COLO668 (cell line): ENCODE measurements around the gene LRIG1.

ENCODE experiments used
- DNase-seq: peaks from one replicate; lab custom pipeline; 2025; ENCODE audit not compliant: unreplicated experiment; lab: John Stamatoyannopoulos, UW

LRIG1 gene

DNA sequence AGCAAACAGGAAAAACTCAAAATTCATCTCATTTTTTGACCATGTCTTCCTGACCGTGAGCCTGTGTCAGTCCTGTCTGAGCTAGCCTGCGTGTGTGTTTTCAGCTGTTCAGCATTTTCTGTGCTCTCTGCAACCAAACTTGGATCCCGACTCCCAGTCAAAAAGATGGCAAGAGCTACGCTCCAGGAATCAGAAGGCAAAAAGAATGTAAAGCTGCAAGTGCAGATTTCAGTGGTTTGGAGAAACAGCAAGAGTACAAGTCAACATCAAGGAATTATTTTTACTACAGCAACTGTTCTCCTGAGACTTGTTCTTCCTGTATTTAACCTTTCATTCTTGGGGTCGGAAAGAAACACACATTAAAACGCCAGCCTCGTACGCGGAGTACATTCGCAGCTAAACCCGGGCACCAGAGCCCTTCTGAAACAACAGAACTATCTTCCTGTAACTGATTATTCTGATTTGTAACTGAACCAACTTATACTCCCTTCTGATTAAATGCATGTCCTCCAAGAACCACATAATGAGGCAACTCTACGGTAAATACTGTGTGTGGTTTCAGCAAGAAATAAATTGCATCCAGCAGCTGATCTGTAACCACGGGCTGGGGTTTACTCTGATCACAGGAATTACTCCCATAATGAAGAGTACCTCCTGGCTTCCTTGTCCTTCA, 107.4 kb downstream of the LRIG1 start:
- DNase-seq, result no peak

DNA sequence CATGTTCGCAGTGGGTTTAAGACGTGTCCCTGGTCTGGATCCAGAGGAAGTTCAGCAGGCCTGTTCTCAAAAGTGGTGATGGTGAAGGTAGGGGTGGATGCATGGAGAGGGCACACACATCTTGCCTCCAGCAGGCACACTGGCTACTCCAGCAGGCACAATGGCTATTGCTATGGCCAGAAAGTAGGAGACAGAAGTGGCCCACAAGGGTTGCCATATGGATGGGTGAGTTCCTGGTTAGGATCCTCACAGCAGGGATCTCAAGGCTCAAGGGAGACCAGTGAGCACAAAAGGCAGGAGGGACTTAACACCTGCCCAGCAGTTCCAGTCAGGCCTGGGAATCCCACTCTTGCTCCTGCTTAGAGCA, 107.9 kb downstream of the LRIG1 start:
- DNase-seq, result no peak

DNA sequence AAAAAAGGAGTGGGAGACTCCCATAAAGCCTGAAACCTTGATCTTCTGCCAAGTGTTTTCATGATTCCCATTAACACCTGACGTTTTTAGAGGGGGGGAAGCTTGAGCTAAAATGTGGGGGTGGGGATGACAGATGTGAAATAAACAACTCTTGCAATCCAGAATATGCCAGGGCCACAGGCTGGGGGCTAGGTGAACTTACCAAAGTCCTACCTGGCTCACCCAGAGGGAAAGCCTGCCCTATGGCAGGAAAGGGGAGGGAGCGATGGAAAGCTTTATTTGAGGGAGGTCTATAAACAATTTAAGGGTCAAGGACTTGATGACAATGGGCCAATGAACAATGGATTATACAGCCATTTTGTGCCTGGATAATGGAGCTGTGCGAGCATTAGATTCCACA, 108.3 kb downstream of the LRIG1 start:
- DNase-seq, result no peak

DNA sequence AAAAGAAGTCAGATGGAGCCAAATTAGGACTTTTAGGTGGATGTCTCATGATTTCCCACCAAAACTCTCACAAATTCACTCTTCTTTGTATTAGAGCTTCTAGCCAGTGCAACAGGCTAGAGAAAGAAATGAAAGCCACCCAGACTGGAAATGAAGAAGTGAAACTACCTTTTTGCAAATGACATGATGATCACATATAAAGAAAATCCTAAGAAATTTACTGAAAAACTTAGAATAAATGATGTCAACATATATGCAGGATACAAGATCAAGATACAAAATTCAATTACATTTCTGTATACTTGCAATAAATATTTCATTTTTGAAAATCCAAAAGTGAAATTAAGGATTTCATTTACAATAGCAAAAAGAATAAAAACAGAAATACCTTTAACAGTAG, 110.8 kb downstream of the LRIG1 start:
- DNase-seq, result no peak

DNA sequence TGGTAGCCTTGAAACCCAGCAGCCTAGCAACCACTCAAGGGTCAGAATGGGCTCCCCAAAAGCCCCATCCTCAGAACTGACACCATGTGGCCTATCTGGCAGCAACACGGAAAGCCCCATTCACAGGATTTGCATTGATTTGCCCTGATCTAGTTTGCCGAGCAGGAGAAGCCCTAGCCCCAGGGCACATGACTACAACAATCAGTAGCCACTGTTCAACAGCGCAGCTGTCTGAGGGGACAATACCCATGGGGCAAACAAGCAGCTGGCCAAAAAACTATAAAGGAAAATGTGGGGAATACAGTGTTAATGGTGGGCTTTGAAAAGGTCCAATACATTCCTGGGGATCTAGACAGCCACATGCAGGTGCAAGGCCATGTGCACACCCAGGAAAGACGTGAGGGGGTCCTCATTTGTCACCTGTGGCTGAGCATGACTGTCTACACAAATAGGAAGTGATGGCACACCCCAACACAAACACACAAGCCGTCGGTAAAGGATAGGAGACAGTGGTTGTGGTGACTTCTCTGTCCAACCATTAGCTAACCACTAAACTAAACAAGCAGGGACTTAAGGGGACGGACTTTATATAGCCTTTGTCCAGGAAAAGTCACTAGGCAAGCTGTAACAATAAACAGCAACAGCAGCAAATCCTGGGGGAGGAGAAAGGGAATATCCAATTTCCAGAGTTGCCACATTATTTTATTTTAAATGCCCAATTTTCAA, 113.7 kb downstream of the LRIG1 start:
- peak; percentile 70 for DNase-seq

DNA sequence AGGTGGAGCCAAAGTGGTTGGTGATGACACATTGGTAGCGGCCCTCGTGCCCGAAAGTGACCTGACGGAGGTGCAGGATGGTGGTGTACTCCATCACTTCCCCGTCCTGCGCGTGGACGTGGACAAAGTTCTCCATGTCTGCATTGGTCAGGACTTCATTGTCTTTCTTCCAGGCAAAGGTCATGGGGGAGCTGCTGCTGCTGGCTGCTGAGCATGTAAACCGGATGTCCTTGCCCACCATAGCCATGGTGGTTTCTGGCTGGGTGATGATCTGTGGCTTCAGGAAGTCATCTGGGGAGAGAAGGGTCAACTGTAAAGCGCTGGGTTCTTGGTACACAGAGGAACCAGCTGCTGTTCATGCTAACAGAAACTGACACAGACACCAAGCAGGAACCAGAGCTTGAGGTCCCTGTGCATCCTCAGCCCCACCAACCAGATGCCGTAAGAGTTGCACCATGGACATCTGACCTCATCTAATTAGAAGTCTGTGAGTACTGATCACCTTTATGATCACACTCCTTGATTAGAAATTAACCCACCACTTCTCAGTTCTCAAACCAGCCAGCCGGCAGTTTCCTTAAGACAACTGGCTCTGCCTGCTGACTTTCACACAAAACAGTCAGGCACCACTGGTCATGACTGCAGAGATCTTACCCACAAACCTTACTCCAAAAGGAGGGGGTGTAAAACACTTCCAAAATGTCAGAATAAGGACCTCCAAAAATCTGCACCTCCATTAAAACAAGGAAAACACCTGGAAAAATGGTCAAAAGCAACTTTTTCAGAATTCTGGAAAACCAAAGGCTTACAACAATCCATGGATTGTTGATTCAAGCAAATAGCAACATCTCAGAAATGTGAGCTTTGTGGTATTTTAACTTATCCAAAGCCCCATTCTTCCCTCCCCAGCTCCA, 114.6 kb downstream of the LRIG1 start:
- DNase-seq, result no peak

DNA sequence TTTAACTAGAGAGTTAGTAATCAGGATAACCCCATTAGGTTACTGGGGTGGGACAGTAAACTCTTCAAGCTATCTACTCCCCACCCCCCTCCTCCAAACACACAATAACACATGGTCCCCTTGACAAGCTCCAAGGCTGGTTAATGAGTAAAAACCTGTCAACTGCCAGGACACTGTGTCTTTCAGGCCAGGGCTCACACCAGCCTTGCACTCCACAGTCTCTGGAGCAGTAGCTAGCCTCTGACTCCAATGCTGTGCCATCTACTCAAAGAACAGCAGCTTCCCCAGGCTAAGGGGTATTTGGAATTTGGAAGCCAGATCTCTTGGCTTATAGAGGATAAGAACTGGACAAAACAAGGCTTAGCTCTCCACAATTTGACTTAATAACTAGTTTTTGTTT, 115.8 kb downstream of the LRIG1 start:
- DNase-seq, result no peak

DNA sequence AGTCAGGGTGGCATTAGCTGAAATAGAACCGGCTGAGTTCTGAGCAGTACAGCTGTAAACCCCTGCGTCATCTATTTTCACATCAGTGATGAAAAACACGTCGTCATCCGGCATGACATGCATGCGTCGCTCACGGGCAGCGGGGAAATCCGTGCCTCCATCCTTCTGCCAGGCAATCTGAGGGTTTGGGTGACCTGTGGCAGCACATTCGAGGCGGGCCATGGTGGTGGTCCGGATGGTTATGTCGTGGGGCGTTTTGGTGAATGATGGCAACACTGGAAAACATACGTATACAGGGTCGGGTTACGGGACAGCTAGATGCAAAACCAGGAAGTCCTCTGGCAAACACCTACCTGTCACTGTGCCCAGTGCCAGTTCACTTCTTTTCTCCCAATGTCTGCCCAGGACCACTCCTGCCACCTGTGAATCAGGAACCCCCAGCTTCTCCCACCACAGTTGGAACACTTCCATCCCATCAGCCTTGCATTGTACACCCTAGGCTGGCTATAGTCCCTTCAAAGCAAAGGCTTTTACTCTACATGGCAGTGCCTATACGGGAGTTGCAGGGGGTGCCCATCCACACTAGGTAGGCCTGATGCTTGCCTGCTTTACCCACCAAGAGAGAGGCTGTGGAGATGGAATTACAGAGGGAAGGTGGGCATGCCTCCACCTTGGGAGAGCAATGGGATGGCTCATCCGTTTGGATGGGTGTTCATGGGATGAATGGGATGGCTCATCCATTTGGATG, 116.7 kb downstream of the LRIG1 start:
- no peak for DNase-seq

DNA sequence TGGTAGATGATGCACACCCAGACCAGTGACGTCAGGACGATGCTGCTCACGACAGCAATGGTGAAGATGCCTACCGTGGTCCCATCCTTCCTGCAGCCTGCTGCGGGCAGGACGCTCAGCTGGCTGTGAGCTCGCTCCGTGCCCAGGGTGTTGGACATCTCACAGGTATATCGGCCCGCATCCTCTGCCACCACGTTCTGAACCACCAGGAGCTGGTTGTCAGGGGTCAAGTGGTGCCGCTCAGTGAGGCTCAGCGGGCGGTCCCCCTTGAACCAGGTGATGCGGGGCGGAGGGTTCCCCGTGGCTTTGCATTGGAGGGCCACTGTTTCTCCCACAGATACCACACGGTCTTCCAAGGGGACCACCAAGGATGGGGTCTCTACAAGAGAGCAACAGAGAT, 117.8 kb downstream of the LRIG1 start:
- DNase-seq, result no peak

DNA sequence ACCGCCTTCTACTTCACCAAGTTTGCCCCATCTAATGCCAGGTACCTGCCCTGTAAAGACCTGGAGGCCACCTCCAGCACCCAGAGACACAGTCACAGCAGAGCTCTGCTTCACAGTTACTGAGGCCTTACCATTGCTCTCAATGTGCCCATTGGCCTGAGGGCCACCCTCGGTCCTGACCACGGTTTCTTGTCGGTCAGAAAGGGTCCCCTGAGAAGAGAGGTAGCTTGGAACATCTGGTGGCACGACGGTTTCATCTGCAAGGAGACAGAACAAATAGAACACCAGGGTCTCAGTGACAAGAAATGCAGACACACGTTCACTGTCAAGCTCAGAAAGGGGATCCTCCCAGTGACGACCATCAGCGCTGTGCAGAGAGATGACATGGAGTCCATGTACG, 118.7 kb downstream of the LRIG1 start:
- DNase-seq, result no peak

DNA sequence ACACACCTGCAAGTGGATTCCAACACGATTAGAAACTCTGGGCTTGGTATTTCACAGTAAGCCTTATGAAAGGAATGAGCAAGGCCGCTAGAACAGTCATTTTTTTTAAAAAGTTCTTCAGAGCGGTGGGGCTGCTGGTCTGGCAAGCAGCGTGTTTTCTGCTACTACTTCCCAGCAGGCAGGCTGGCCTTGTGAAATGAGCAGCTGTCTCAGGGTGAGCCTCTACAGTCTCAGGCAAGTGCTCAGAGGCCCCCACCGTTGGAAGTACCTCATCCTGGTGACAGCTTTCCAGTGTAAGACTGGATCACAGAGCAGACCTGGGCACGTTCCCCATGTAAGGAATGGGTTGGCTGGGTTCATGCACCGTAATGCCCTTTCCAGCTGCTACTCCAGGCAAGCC, 119.2 kb downstream of the LRIG1 start:
- no peak for DNase-seq

DNA sequence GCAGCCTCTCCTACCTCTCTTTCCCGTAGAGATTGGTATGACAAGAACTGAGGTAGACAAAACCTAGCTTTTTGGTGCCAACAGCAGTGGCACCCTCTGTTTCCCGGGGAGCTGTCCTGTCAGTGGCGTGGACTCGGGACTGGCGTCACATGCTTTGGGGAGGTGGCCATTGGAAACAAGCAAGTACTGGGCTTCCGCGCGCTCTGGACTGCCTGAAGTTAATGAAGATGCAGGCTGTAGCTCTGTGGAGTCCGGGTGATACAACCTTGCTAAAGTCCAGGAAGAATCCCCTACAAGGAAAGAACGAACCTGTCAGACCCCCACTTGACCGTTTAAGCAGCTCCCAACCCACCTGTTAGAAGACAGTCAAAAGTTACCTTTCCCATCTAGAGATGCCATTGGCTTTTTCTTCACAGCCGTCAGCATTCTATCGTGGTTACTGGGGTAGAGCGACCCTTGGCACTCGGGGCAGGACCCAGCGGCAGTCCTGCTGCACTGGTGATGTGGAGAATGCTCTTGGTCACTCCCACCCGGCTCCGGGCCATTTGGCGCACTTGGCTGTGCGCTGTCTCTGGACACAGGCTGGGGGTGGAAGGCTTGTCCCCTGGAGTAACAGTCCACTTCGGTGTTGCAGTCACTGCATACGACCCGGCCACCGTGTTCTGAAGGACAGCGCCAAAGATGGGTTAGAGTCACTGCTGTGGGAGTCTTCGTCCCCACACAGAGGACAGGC, 120.5 kb downstream of the LRIG1 start:
- no peak for DNase-seq

DNA sequence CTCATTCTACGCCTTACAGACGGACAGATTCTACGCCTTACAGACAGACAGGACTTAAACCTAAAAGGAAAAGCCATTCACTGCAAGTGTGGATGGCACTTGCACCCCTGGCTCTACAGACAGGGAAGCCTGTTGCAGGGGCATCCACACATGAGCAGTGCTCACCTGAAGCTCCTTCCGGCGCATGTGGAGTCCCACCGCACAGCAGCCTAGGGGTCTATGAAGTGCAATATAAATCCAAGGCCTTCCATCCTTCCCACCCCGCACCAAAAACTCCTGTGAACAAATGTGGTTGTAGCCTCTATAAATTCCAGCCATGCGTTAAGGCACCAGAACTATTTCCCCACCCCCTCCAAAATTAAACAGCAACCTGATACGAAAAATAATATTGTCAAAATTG, 121.3 kb downstream of the LRIG1 start:
- no peak for DNase-seq

DNA sequence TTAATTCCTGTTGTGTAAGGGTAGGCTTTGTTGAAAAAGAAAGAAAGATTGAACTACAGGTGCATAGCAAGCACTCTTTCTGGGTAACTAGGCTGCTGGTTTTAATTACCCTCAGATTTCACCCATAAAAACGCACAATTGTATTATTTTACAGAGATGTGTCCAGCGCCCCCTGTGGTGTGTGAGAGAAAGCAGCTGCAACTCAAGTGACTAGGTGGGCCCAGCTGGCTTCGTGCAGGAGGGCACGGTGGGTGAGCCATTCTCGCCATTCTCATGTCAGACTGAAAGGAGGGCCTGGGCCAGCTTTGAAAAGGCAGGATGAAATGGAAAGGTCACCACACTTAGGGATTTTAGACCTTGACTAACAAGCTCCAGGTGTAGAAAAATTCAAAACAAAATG, 122.6 kb downstream of the LRIG1 start:
- no peak for DNase-seq

DNA sequence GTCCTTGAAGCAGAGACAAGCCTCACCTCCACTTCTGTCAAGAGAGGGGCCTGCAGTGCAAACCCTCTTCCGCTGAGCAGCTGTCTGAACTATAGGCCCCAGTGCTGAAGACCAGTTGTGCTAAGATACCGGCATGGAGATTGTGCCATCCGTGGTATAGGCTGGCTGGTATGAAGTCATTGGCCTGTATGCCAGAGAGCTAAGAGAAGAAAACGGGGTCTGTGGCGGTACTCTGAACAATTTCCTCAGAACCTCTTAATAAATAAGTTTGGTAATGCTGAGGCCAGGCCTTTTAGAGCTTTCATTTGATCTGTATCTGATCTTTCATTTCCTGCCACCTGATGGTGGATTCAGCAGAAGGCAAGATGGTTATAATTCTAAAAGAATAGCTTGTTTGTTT, 123.0 kb downstream of the LRIG1 start:
- DNase-seq, result no peak

DNA sequence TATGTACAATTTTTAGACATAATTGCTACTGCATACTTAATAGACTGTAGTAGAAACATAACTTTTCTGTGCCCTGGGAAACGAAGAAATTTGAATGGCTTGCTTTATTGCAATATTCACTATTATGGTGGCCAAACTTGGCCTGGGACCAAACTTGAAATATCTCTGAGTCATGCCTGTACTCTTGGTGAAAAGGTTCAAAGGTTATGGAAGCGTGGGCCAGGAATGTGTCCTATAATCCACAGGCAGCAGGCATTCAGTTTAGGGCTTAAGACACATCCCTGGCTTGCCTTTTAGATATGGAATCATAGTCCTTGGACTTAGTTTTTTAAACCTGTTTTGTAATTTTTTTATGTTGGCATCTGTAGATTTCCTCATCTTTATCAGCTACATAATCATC, 124.3 kb downstream of the LRIG1 start:
- DNase-seq, result no peak

DNA sequence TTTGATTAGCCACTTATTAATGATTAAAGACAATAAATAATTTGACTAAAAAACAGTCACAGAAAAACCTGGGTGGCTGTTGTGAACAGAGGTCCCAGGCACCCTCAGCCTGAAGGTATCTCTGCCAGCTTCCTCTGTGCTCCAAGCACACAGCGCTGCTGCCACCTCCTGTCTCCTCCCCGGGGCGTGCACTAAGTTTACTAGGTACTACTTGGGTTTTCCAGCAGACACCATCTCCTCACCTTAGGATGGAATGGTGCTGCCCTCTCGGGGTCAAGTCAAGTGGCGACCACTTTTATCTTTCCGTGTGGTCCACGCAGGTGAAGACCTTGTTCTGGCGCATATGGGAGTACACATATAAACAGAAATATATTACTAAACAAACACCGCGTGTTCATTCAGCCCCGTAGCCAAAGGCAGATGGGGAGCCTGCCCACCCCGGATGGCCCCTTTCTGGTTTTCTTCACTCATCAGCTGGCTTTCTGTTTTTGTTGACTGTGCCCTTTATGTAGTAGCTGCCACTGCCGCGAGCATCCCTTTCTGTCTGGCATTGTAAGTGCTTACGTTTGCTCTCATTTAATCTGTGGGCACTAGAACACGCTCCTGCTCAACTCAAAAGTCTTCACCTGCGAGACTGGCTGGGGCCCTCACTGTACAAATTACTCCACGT, 128.0 kb downstream of the LRIG1 start:
- DNase-seq, result peak; percentile 51

DNA sequence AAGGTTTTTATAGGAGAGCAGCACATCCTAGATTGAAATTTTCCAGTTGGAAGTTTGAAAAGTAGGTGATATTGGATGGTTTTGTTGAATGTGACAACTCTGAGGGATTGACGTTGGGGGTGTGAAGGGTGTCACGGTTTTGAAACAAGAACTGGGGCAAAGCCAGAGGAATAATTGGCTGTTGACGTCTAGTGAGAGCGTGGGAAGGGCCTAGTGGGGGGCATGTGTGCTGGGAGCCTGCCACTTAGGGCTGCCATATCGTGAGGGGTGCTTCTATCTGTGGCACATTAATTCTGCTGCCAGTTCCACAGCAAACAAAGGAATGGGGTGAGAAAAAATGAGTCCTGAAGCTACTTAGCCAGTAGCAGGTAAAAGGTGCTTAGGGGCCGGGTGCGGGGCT, 129.4 kb downstream of the LRIG1 start:
- DNase-seq, result no peak

DNA sequence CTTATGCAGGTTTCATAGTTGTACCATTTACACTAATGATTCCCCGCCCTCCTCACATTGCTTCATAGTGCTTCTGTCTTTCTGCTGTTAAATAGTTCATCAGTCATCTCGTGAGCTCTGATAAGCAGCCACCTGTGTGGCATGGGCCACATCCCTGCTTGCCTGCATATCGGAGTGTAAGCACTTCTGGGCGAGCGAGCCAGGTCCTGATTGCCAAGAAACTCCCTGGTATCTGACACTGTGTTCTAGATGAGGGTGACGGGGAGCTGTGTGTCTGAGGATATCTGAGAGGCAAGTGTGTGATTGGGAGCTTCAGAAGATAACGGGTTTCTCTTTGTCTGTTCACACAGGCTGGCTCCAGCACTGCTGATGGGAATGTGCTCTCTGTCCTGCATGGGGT, 130.6 kb downstream of the LRIG1 start:
- DNase-seq, result no peak

DNA sequence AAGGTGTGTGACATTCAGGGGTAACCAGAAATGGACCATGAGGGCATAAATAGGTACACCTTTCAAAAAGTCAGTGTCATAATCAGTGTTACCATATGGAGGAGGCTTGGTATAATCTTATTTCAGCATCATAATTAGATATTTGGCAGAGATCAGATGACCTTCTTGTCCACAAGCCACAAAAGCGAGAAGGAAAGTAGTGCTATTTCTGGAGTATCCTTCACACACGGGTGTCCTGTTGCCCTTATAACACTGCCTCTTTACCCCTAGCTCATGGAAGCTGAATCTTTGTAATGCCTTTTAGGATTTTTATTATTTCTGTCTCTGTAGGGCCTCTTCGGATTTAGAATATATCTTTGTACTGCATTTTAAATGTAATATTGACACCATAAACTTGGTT, 132.8 kb downstream of the LRIG1 start:
- DNase-seq, result no peak
